NCI-H226 (cell line): Measurements from ENCODE around the gene EPN1.

ENCODE experiments used
- DNase-seq: peaks from one replicate; pipeline ENCODE4 v3.0.0-alpha.2; 2015

Gene EPN1

DNA sequence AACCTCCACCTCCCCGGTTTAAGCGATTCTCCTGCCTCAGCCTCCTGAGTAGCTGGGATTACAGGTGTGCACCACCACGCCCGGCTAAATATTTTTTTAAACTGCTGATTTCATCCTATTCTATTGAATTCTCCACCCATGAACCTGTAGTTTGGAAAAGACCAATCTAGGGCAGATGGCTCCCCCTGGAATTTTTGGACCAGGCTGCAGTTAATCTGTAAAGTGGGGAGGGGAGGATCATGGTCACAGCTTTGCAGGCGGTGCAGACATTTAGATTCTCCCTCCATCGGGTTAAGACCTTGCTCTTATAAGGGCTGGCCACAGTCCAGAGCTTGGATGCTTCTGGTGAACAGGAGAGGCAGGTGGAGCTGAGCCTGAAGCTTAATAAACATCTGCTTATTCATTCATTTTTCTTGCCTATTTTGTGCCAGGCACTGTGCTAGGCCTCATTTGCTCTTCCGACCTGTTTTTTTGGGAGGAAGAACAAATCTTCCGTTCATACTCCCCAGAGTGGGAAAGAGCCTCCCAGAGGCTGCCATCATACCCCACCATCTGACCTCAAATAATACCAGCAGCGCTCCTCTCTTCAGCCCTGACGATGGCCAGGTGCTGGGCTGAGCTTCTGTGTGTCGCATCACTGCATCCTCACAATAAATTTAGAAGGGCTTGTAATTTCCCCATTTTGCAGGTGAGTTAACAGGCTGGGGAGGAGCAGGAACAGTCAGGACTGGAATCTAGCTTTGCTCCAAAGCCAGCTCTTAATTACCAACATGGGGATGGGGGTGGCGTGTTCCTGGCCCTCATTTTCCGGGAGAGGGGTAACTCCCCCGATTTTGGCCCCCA lies 27.9 kb upstream of the EPN1 start:
- DNase-seq = no peak

DNA sequence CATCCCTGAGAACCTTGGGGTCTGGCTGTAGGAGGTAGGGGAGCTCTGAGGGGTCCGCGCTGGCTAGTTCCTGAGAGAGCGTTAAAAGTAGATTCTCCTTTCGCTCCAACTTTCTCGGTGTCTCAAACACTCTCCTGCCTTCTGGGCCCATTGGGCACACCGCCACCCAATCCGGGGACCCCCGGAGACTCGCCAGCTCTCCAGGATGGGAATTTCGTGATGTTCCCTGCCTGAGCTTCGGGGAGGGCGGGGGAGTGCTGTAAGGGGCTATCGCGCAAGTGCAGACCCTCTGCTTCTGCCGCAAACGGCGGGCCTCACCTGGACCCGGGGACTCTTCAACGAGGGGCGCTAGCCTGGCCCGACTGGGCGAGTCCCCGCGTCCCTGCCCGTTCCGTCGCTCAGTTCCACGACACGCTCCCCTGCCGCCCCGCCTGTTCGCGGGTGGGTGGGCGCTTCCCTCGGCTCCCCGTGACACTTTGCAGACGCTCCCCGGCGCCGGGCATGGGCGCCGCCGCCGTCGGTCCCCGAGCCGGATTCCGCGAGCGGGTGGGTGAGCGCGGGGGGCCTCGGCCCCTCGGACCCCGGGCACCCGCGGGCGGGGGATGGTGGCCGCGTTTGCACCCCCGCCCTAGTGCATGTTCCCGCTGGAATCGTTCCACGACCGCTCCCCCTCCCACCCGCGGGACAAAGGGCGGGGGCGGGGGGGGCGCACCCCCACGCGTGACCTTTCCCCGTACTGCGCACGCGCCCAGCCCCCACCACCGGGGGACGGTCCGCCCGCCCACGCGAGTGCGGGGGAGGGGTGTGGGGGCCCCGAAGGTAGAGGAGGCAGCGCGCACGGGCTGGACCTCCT lies 27.1 kb upstream of the EPN1 start, which contains the start of gene CCDC106:
CCDC106 (plus strand) TSS at position 481 of the 853 bp plus-strand sequence. CDS start 835 bp downstream, outside the sequence.
- peak; percentile 36 for DNase-seq

DNA sequence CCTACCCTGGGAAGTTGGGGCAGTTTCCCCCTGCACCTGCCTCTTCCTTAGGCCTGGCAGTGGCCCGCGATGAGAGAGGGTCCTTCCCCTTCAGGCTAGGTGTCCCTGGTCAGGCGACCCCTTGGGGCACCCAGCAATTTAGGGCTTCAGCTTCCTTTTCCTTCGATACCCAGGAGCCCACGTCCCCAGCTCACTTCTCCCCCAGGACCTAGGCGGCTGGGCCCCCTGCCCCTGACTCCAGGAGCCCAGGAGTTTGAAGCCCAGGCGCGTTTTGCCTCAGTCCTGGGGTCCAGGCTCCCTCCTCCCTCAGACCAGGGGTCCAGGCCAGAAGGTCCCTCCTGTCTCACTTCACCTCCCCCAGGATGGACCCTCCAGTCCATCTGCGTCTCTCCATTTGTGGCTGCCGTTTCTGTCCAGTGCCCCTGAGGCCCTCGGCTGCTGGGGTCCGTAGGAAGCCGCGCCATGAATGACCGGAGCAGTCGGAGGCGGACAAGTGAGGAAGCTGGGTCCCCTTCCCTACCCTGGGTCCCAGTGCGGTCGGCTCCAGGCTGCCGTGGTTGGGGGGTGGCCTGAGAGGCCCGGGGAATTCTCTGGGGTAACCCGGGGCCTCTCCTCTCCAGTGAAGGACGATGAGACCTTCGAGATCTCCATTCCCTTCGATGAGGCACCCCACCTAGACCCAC lies 26.3 kb upstream of the EPN1 start:
- DNase-seq = no peak

DNA sequence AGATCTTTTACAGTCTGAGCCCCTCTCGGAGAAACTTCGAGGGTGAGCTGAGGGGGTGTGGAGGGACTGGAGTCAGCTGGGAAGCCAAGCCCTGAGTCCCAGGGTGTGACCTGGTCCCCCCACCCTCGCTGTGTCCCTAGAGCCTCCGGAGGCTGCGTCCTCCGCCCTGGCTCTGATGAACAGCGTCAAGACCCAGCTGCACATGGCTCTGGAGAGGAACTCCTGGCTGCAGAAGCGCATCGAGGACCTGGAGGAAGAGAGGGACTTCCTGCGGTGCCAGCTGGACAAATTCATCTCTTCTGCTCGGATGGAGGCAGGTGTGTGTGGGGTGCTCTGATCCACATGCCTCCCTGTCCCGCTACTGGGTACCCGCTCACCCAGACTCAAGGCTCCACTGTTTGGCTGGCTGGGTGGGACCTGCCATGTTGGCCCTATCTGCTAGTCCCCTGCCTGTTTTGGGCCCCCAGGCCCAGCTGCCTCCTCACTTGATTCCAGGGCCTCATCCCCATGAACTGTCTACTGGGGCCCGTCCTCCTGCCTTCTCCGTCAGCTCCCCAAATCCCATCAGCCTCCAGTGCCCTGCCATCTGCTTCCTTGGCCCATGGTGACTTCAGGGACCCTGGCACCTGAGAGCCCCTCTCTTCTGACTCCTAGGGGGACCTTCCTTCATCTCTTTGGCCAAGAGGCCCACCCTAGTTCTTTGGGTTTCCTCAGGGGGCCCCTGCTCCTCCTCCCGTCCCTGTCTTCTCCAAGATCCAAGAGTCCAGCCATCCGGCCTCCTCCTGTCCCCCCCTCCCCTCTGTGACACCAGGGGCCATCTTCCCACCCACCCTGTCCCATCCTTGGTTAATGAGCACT lies 25.5 kb upstream of the EPN1 start:
- no peak for DNase-seq

DNA sequence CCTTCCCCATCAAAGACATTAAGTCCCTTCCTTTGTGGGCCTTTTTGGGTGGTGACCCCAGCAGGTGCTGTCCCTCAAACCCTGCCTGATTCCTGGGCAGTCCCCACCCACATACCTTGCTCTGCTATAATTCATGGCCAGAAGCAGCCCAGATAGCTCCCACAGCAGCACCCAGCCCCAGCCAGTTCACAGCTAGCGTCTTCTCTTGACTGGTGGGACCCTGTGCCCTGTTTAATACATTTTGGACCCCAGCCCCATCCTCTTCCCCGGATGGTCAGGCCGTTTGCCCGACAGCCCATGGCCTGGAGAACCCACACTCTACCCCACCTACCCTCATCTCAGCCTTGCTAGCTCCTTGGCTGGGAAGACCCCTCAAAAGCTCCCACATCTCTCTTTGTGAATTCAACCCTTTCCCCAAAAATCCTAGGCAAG lies 24.9 kb upstream of the EPN1 start:
- DNase-seq = no peak

DNA sequence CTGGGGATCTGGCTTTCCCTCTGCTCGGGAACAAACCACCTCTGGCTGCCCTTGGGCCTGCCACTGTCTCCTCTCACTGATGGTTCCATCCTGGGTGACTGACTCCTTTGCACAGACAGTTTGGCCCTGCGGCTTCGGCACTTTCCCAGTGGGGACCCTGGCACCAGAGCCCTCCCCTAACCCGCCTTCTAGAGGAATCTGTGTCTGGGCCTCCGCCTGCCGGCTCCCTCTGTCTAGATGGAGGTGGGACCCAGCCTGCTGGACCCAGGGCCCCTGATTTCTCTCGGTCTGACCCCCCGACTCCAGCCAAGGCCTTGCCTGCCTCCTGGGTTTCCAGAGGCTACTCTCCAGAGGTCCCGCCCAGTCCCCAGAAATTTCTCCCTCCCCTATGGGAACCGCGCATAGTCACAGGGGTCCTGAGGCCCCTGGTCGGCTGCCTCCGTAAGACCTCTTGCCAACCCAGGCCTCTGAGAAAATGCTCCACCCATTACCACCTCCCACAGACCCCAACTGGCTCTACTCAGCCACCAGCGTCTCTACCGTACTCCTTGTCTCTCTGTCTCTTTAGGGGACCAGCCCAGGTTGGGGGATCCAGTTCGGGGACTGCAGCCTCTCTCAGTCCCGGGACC lies 24.3 kb upstream of the EPN1 start:
- no peak for DNase-seq

DNA sequence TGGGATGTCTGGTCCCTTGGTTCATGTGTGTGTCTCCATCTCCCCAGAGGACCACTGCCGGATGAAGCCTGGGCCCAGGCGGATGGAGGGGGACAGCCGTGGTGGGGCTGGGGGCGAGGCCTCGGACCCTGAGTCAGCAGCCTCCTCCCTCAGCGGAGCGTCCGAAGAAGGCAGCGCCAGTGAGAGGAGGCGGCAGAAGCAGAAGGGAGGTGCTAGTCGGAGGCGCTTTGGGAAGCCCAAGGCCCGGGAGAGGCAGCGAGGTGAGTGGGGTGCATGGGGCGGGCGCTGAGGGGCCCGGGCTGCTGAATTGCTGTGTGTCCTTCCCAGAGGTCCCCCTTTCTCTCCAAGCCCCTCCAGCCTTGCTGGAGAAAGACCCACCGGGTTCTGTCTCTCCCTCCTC lies 23.8 kb upstream of the EPN1 start:
- DNase-seq = no peak

DNA sequence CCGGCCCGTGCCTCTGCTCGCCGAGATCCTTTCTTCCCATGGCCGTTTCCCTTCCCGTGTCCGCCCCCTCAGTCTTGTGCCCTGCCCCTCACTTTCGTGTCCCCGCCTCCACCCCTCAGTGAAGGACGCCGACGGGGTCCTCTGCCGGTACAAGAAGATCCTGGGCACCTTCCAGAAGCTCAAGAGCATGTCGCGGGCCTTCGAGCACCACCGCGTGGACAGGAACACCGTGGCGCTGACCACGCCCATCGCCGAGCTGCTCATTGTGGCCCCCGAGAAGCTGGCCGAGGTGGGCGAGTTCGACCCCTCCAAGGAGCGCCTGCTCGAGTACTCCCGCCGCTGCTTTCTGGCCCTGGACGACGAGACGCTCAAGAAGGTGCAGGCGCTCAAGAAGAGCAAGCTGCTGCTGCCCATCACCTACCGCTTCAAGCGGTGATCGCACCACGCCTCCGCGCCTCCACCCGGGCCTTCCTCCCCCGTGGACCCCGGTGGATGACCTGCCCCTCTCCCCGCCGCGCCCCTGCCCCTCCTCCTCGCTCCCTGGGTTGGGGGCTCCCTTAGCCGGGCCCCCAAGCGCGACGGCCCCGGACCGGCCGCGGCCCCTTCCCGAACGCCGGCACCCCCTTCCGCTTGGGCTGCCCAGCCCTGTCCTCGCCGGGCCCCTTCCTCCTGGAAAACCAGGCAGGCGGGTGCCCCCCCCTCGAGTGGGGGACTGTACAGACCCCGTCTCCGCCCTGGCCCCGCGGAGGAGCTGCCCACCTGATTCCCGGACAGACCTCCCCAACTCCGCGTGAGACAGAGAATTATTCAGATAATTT lies 22.5 kb upstream of the EPN1 start:
- DNase-seq = no peak

DNA sequence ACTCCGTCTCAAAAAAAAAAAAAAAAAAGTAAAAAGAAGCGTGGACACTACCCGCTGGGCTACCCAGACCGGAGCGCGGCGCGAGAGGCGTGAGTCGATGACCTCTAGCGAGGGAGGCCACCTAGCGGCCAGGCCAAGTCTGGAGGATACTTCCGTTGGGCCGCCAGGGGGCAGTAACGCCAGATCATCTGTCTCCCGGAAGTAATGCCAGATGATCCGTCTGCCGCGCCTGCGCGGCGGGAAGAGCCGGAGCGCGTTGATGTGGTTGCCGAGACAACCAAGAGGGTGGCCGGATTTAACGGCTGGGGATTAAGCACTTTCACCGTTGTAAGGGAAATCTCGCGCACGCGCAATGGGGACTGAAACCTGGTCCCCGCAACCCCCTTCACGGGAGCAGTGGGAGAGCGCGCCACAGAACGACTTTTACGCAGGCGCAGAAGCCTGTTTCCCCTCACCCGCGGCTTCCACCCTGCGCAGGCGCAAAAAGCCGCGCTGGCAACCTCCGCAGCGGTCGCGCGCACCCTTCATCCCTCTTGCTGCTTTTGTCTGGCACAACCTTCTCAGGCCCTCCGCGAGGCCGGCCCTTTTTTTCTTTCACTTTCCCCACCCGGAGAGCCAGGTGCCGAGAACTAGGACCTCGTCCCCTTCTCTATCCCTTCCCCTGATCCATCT lies 21.2 kb upstream of the EPN1 start:
- peak; percentile 98 for DNase-seq

DNA sequence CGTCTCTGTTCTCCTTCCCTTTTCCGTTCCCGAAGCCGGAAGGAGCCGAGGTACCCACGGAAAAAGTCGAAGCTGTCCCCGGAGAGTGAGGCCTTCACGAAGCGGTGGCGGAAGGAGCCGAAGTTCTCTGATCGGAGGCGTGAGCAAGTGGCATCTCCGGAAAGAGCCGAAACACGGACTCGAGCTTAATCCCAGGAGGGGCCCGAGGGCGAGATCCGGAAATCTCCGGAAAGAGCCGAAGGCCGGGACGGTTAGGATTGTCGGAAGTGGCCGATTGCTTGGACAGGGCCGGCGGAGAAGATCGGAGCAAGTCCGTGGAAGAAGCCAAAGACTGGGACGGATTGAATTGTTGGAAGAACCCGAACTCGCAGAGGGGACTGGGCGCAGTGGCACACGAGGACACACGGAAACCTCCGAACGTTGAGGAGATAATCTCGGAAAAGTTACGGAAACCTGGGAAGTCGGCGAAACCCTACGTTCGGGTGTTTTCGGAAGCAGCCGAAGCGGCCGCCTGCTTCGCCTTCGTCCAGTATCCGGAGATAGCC lies 20.6 kb upstream of the EPN1 start:
- DNase-seq = peak; percentile 98

DNA sequence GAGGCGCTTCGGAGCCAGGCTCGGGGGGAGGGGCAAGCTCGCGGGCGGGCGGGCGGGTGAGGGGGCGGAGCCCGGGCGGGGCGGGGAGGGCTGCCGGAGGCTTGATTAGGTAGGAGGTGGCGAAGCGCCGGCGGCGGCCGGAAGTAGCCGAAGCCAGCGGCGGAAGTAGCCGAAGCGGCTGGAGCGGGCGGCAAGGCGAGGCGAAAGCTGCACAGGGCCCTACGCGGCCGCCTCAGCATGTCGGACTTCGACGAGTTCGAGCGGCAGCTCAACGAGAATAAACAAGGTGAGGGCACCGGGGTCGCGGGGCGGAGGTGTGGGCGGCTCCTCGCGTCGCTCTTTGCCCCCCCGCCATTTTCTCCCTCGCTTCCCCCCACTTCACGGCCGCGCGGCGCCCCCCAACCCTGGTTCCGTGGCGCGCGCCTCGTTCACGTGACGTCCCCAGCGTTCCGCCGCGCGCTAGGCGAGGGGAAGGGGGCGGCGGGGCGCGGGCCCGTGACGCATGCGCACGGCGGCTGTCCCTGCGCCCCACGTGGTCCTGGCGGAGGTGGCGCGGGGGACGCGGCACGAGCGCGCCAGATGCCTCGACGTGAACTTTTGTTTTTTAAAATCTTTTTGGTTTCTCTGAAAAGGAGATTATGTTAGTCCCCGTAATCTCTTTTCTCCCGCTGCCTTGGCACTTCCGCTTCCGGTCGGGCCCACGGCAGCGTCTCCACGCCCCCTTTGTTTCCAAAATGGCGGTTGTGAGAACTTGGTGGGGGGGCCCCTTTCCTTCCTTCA lies 20.0 kb upstream of the EPN1 start, which contains the start of gene U2AF2:
U2AF2 (plus strand) TSS at position 168 of the 780 bp plus-strand sequence; CDS start at position 238, 70 bp downstream.
- DNase-seq = peak; percentile 86

DNA sequence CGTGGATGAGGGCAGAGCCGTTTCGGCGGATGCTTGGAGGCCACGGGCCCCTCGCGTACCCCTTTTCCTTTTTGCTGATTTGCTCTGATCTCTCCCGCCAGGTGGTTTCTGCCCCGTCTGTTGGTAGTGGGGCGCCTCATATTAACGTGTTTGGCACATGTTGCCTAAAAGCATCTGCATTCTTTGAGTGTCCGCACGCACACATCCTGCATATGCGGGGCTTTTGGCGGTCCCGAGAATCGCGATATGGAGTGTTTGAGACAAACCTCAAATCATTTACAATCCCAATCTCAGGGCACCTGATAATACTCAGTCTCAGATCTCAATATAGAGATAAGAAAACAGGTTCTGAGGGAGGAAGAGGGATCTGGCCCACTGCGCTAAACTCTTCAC lies 19.4 kb upstream of the EPN1 start:
- DNase-seq = no peak

DNA sequence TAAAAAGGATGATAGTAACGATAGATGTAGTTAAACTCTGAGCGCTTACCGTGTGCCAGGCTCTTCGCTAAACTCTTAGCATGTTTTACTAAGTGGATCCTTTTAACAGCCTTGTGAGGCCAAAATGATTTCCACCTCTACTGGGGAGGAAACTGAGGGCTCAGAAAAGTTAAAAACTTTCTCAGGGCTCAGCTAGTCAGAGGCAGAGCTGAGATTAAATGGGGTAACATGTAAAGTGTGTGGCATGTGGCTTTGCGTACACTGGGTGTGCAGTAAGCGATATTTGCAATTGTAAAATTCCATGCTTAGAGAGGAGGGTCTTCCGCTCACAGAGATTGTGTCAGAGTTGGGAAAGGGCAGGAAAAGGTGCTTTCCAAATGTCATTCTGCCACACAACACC lies 18.5 kb upstream of the EPN1 start:
- DNase-seq = no peak

DNA sequence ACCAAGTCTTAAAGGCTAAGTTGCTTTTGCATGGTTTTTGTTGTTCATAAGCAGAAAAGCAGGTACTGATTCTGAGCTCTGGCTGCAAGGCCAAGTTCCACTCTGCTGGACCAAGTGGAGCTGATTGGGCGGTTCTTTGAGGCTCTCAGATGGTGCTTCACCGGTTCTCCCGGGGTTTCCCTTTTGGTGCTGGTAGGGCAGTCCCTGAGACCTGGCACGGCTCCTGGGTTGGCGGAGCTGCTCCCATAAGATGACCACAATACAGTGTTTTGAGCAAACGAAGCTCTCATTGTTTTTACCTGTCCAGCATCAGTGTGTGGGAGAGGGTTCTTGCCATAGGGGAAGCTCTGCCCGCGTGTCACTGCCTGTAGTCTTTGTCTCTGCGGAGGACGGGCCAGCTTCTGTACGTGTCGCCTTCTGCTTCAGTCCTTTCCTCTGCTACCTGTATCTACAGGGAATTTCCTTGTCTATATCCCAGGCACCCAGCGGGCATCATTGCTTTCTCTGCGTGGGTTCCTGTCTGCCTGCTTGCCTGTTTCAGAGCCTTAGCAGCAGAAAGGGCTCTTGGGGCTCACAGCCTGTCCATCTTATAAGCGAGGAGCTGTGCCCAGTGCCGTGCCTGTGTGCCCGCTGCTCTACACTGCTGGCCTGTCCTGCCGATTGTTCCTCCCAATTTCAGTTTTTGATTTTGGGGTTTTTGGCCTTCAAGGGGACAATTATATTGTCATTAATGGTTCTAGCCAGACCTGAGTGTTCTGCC lies 17.9 kb upstream of the EPN1 start:
- no peak for DNase-seq

DNA sequence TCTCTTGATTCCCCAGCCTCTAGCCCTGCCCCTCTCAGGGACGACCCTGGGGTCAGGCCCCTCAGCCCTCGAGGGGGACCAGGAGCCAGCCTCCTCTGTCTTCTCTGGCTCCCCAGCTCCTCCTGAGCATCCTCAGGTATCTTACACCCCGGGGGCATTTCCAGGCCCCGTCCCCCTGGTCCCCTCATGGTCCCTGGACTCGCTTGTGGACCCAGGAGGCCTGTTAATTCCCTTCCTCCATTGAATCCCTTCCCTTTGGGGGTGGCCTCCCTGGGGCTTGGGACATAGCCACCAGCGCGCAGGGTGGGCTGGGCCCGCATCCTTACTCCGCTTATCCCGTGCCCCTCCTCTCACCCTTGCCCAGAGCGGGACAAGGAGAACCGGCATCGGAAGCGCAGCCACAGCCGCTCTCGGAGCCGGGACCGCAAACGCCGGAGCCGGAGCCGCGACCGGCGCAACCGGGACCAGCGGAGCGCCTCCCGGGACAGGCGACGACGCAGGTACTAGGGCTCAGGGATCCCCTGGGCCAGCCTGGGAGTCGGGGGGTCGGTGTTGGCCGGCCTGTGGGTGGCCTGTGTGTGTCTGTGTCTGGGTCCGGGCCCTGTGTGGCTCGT lies 16.1 kb upstream of the EPN1 start:
- DNase-seq = no peak

DNA sequence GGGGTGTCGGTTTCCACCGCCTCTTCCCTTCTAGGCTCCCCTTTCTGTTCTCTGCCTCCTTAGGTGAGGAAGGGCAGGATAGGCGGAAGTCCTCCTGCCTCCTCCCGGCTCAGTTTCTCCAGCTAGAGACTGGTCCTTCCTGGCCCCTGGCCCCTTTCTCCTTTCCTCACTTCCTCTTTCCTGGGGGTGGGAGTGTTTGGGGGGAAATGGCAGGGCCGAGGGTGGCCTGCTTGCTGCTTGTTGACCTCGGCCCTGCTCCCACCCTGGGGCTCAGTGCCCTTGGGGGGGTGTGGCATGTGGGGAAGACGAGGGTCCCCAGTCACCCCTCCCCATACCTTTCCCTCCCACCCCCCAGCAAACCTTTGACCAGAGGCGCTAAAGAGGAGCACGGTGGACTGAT lies 15.2 kb upstream of the EPN1 start:
- DNase-seq = no peak

DNA sequence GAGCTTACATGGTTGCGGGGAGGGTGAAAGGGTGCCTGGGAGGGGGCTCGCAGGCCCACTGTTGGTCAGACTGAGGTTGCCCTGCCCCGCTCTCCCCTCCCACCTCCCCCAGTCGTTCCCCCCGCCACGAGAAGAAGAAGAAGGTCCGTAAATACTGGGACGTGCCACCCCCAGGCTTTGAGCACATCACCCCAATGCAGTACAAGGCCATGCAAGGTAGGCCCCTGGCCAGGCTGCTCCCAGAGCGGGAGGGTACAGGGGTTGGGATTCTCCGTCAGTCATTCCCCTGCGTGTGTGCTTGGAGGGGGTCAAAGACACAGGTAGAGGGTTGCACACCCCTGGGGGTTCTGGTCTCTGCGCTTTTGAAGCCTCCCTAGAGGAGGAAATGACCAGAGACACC lies 14.6 kb upstream of the EPN1 start:
- DNase-seq = no peak

DNA sequence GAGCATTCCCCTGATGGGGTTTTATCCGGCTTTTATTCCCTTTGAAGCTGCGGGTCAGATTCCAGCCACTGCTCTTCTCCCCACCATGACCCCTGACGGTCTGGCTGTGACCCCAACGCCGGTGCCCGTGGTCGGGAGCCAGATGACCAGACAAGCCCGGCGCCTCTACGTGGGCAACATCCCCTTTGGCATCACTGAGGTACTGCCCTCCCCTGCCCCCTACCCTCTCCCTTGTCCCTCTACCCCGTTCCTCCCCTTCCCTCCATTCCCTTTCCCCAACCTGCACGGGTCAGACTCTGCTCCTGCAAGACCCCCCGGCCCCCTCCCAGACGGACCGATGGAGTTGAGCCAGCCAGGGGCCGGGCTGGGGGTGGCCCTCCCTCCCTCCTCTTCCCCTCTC lies 14.0 kb upstream of the EPN1 start:
- no peak for DNase-seq
